ENCODE data around the gene TBC1D21.

Gene TBC1D21

GRCh38 chr15:73901126-73901810 lies 27.9 kb downstream of the TBC1D21 start:
- Histone ChIP-seq H3K36me3 (no peaks in the 10 kb centered on the region), H3K9ac (no peak overlapping the region), H3K27me3 (no peaks in the 10 kb centered on the region), H3K27ac (no peak overlapping the region), H3K4me1 (peaks cover 2 to 20% (median 3%) of the 10 kb centered on the region in 10 experiments; a peak in 19 of 20 replicates), H3K9me3 (replicated peaks in 1 of 11) (no peaks in the 10 kb centered on the region), H3K4me2 (no peak overlapping the region), H3K4me3 (no peak overlapping the region), H4K20me1 (no peaks in the 10 kb centered on the region; a peak in 1 of 22 replicates)
- TF ChIP-seq Cebpa-rat (IDR thresholded peaks at IDR 0.05) = no peak

- no peak overlapping the region for H3K9ac ChIP-seq
- H3K27ac ChIP-seq = no peak overlapping the region
- no peaks in the 10 kb centered on the region for H3K9me3 ChIP-seq (replicated peaks in 1 of 11)
- no peak overlapping the region for H3K4me2 ChIP-seq
- no peaks in the 10 kb centered on the region for H3K36me3 ChIP-seq
- no peak overlapping the region for H3K4me3 ChIP-seq
- TF ChIP-seq Cebpa-rat (IDR thresholded peaks at IDR 0.05) = no peak
- peaks cover 13 to 31% (median 14%) of the 10 kb centered on the region in 10 experiments for H3K4me1 ChIP-seq
- H3K27me3 ChIP-seq = no peaks in the 10 kb centered on the region
- H4K20me1 ChIP-seq = no peaks in the 10 kb centered on the region; a peak in 1 of 22 replicates
These were observed 29.0 kb downstream of the TBC1D21 start for GRCh38 chr15:73902121-73903020.

- no peaks in the 10 kb centered on the region for H3K27me3 ChIP-seq
- H3K9ac ChIP-seq = no peak overlapping the region
- no peak overlapping the region for H3K4me2 ChIP-seq
- H3K9me3 ChIP-seq (replicated peaks in 1 of 11) = no peaks in the 10 kb centered on the region
- TF ChIP-seq Cebpa-rat (IDR thresholded peaks at IDR 0.05) = no peak
- H3K36me3 ChIP-seq = no peaks in the 10 kb centered on the region
- no peak overlapping the region for H3K27ac ChIP-seq
- no peak overlapping the region for H3K4me3 ChIP-seq
- H3K4me1 ChIP-seq = peaks cover 28 to 40% (median 32%) of the 10 kb centered on the region in 10 experiments
- peaks cover 0 to 5% (median 0%) of the 10 kb centered on the region in 11 experiments; a peak in 1 of 22 replicates for H4K20me1 ChIP-seq
These were observed 30.9 kb downstream of the TBC1D21 start for GRCh38 chr15:73904026-73904815.

GRCh38 chr15:73905225-73905827 lies 32.0 kb downstream of the TBC1D21 start:
- H3K36me3 ChIP-seq = no peaks in the 10 kb centered on the region
- no peaks in the 10 kb centered on the region for H3K9me3 ChIP-seq (replicated peaks in 1 of 11)
- no peaks in the 10 kb centered on the region for H3K27me3 ChIP-seq
- peaks cover 0 to 5% (median 0%) of the 10 kb centered on the region in 11 experiments; a peak in 1 of 22 replicates for H4K20me1 ChIP-seq
- H3K4me3 ChIP-seq = no peak overlapping the region
- H3K4me1 ChIP-seq = peaks cover 39 to 45% (median 43%) of the 10 kb centered on the region in 10 experiments
- TF ChIP-seq Cebpa-rat (IDR thresholded peaks at IDR 0.05) = no peak
- no peak overlapping the region for H3K9ac ChIP-seq
- H3K27ac ChIP-seq = no peak overlapping the region
- H3K4me2 ChIP-seq = peak overlapping the region in 1 of 11 experiments; percentile 80; a peak in 1 of 22 replicates

- Histone ChIP-seq H3K27me3 (no peaks in the 10 kb centered on the region), H3K4me1 (peaks cover 42 to 53% (median 51%) of the 10 kb centered on the region in 10 experiments), H3K4me3 (0 out of 20 replicates have a peak overlapping the region, but pooled peaks of 1 of the 10 experiments have one; percentile 22), H3K9ac (peak overlapping the region in 3 of 11 experiments; percentile 2 to 15 (median 14); a peak in 4 of 22 replicates), H3K9me3 (replicated peaks in 1 of 11) (no peaks in the 10 kb centered on the region), H3K27ac (peak overlapping the region in 6 of 11 experiments; percentile 1 to 63 (median 34); a peak in 9 of 22 replicates), H4K20me1 (peaks cover 0 to 5% (median 0%) of the 10 kb centered on the region in 11 experiments; a peak in 1 of 22 replicates), H3K36me3 (no peaks in the 10 kb centered on the region), H3K4me2 (peak overlapping the region; percentile 60 to 80 (median 75))
- TF ChIP-seq Cebpa-rat (IDR thresholded peaks at IDR 0.05) = no peak
These were observed 33.1 kb downstream of the TBC1D21 start for GRCh38 chr15:73906346-73907034.

- H4K20me1 ChIP-seq = peaks cover 0 to 5% (median 0%) of the 10 kb centered on the region in 11 experiments; a peak in 1 of 22 replicates
- H3K27me3 ChIP-seq = no peaks in the 10 kb centered on the region
- peak overlapping the region; percentile 60 to 80 (median 75) for H3K4me2 ChIP-seq
- peak overlapping the region in 6 of 11 experiments; percentile 1 to 63 (median 34); a peak in 9 of 22 replicates for H3K27ac ChIP-seq
- H3K4me3 ChIP-seq = peak overlapping the region in 2 of 10 experiments; percentile 5 to 22; a peak in 1 of 20 replicates
- H3K9ac ChIP-seq = peak overlapping the region in 7 of 11 experiments; percentile 2 to 39 (median 15); a peak in 7 of 22 replicates
- peaks cover 42 to 53% (median 51%) of the 10 kb centered on the region in 10 experiments for H3K4me1 ChIP-seq
- no peak for TF ChIP-seq Cebpa-rat (IDR thresholded peaks at IDR 0.05)
- no peaks in the 10 kb centered on the region for H3K9me3 ChIP-seq (replicated peaks in 1 of 11)
- no peaks in the 10 kb centered on the region for H3K36me3 ChIP-seq
These were observed 33.7 kb downstream of the TBC1D21 start for GRCh38 chr15:73907035-73907408.

- Histone ChIP-seq H3K4me3 (no peak overlapping the region), H3K27ac (no peak overlapping the region; a peak in 1 of 22 replicates), H3K27me3 (no peaks in the 10 kb centered on the region), H3K9me3 (replicated peaks in 1 of 11) (no peaks in the 10 kb centered on the region), H3K9ac (no peak overlapping the region; a peak in 3 of 22 replicates), H3K4me1 (peaks cover 42 to 53% (median 51%) of the 10 kb centered on the region in 10 experiments), H3K36me3 (no peaks in the 10 kb centered on the region), H4K20me1 (0 out of 22 replicates have a peak, but pooled peaks cover 0 to 5% (median 0%) of the 10 kb centered on the region in 11 experiments), H3K4me2 (peak overlapping the region; percentile 60 to 80 (median 75); a peak in 20 of 22 replicates)
- no peak for TF ChIP-seq Cebpa-rat (IDR thresholded peaks at IDR 0.05)
These were observed 34.9 kb downstream of the TBC1D21 start for GRCh38 chr15:73908030-73908821.
